Measurements from ENCODE around the gene FREM1.

FREM1 gene

DNA sequence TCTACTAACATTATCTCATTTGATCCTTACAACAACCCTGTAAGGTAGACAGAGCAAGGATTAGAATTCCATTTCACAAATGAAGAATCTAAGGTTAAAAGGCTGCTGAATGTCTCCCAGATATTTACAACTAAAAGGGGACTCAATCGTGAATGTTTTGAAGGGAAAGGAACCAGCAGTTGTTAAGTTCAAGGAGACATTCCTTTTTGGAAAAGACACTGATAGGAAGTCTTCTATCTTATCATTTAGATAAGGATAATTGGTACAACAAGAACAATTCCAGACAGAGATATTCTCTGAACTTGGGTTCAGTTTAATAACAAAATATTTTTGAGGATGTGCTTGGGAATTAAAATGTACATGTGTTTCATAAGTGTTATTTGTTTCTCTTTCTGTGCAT lies 150.2 kb downstream of the FREM1 start:
- DNase-seq (ENCODE audit: low read depth, low spot score) = no peak

DNA sequence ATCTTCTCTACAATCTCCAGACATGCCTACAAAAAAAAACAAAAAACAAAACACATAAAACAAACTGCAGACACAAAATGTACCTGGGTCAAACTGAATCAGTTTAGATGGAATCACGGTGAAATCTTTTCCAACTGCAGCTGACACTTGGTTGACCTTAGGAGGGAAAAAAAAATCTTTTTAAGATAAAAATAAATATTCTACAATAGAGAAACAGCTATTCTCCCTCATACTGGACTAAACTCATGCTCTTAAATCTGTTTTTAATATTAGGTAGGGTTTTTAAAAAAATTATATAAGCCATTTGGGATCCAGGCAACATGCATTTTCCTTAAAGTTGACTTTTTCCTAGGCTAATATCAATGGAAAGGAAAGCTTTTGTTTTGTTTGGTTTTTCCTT lies 153.9 kb downstream of the FREM1 start:
- no peak for DNase-seq (ENCODE audit: low read depth, low spot score)

DNA sequence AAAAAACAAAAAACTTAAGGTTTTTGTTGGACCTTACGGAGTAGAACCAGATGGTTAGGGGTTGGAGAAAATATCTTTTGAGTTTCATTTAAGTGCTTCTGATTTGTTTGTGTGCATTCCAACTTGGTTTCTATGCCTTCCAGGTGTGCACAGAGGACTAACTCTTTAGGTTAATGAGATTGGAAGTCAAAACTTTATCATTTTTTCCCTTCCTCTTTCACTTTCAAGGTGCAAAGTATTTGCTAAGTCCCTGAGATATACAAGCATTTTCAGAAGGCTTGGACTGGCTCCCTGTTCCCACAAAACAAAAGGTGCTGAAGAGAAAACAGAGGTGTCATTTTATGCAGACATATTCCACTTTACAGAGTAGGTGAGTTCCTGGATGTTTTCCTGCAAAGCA lies 157.4 kb downstream of the FREM1 start:
- DNase-seq (ENCODE audit: low read depth, low spot score) = no peak

DNA sequence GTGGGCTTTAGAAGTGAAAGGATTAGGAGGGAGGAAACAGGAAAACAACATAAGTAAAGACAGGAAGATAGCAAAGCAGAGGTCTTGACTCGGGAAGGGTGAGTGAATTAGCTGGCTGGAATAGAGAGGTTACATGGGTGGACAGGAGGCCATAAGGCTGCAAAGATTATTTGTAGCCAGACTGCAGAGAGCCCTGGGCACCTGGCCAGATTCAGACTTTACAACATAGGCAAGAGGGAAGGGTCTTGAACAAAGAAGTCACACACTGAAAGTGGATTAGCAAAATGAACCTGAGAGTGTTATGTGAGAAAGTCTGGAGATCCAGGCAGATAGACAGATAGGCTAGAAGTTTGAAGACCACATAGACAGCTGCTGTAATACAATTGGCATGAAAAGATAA lies 158.0 kb downstream of the FREM1 start:
- DNase-seq (ENCODE audit: low read depth, low spot score) = peak; percentile 4

DNA sequence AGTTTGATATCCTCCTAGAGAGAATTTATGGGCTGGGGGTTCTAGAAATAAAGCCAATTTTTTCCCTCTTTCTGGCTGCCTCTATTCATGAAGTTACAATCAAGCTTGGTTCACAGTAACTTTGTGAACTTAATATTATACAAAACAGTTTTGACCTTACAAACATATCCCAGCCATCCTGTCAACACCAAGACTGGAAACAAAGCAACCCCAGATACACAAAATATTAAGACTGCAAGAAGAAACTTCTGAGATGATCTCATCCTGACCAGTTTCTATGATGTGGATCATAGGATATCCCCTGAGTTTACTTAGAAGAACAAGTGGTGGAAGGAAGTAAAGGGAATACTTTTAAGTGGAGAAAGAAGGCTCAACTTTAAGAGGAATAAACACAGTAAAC lies 159.4 kb downstream of the FREM1 start:
- DNase-seq (ENCODE audit: low read depth, low spot score) = no peak

DNA sequence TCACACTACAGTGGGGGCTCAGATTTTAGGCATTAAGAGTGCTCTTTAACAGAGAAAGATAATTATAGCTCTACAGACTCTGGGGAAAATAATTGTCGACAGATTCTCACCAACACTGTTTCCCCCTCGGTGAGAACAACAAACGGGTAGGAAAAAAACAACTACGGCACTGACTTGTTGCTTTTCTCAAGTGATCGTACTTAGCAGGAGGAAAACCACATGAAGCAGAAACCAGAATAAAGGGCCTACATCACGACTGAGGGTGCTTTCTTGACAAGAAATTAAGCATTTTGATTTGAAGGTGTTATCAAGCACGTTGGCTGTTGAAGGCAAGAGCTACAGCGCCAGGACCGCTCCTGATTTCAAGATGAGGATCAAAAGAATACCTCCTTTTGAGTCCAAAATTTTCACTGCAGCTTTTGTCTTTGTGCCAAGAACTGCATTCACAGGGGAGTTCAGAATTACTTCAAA lies 160.5 kb downstream of the FREM1 start:
- peak; percentile 13 for DNase-seq (ENCODE audit: low read depth, low spot score)

DNA sequence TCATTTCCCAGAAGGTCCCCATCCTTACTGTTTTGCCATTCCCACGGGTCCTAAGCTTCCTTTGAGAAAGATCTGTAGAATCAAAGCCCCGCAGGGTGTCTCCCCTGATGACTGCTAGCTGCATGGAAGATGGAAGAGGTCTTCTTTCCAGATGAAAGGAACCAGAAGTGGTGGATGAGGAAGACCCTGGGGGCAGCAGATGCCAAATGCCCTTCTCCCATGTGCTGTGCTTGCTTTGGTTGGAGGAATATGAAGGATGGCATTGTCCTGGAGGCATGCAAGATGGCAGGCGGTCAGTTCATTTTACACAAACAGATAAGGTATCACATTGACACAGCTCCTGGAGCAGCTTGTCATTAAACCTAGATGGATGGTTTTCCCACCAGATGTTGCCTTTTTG lies 161.9 kb downstream of the FREM1 start:
- no peak for DNase-seq (ENCODE audit: low read depth, low spot score)

DNA sequence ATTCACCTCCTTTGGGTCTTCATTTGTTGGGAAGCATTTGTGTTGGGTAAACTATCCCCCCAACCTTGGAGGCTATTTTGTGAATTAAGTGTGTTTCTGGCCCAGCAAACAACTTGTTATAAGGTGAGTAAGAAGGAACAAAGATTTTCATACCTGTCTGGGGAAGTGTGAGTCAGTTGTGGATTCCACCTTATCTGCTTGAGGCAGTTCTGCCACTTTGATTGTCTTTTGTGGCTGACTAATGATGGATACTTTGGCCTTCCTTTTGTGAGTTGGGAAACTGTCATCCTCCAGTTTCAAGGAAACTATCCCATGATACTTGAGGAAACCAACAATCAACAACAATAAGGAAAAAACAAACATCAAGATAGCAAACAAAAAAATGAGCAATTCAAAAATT lies 163.1 kb downstream of the FREM1 start:
- no peak for DNase-seq (ENCODE audit: low read depth, low spot score)

DNA sequence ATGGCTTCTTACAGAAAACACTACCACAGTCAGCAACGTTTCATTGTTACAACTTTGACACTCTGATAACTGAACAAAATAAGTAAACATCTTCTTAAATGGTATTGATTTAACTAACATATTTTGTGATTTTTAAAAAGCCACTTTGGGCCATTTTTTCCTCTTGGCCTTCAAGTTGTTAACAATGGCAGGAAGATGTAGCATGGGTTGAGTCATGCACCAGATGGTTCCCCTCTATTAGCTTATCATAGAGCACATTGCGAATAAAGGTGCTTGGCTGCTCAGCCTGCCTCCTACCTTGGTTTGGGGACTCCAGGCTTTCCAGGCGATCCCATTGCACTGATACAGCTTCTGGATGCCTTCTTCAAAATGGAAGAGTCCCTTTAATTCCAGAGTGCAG lies 163.6 kb downstream of the FREM1 start:
- DNase-seq (ENCODE audit: low read depth, low spot score) = no peak

DNA sequence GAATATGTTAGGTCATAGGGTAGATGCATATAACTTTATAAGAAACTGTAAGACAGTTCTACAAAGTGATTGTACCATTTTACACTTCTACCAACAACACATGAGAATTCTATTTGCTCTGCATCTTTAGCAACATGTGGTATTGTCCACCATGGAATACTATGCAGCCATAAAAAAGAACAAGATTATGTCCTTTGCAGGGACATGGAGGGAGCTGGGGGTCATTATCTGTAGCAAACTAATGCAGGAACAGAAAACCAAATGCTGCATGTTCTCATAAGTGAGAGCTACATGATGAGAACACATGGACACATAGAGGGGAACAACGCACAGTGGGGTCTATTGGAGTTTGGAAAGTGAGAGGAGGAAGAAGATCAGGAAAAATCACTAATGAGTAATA lies 165.5 kb downstream of the FREM1 start:
- DNase-seq (ENCODE audit: low read depth, low spot score) = no peak

DNA sequence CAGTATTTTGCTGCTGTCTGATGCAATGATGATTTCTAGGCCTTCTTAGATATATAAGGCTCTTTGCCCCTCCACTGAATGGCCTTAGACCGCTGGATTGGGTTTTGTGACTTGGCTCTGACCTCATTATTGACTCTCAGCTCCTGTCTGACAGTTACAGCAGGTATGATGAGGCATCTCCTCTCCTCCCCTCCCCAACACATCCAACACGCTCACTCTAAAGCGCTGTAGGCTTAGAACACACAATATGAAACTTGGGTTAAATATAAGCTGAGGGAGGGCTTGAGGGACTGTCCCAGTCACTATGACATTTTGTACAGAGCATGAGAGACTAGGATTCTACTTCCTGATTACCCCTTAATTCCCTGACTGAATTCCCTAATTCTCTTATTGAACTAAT lies 168.9 kb downstream of the FREM1 start:
- DNase-seq (ENCODE audit: low read depth, low spot score) = no peak

DNA sequence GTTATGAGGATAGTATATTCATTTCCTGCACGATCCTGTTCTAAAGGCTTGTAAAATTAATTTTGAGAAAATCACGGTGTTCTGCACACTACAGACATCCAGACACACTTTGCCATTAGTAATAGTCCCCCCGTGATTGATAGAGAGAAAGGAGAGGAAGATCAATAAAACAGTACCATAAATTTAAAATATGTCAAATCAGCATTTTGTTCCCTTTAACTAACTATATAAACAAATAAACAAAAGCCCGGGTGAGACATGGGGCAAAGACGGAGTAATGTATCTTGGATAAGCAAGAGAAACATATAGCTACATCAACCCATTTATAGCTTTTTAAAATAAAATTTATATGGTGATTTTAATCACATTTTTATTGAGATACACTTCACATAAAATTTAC lies 177.1 kb downstream of the FREM1 start:
- no peak for DNase-seq (ENCODE audit: low read depth, low spot score)

DNA sequence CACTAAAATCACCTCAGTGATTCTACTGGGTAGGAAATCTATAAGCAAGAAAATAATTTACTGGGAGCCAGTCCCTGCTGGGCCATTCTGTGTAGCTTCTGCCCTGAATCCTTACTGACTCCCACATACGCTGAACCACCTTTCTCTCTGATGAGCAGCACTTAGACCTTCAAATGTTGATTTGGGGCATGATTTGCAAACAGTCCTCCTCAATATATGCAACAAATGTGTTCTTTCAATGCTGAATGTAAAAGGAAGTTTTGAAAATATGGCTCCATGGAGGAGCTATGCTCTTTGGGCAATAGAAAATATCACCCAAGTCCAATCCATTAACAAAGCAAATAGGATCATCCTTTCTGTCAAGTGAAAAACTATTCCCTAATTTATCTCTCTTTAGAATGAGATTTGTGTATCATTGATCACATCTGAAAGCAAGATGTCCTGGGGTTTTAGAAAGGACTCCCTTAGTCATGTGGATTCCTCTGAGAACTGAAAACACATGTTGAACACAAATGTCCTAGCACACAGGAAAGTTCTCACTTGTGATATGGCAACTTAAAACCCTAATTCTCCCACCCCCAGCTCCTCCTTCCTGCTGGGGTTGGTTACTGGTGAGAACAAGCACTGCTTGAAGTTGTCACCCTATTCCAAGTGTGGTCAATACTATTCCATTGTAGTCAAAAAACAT lies 178.8 kb downstream of the FREM1 start:
- DNase-seq (ENCODE audit: low read depth, low spot score) = no peak

DNA sequence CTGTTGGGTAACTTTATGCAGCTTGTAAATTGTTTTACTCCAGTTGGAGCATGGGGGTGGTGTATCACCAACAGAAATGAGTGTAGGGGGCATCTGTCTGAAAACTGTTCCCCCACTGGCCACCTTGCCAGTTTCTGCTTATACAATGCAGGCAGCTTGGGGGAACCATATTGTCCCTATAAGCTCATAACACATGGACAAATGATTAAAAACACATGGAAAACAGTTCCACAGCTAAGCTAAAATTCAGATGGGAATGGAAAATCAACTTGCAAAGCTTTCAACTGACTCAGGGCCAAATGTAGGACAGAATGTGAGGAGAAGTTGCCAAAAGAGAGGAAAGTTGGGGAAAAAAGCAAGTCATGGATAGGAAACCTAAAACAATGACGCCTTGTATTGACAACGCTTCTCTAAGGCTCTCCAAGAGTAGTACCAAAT lies 179.7 kb downstream of the FREM1 start:
- no peak for DNase-seq (ENCODE audit: low read depth, low spot score)

DNA sequence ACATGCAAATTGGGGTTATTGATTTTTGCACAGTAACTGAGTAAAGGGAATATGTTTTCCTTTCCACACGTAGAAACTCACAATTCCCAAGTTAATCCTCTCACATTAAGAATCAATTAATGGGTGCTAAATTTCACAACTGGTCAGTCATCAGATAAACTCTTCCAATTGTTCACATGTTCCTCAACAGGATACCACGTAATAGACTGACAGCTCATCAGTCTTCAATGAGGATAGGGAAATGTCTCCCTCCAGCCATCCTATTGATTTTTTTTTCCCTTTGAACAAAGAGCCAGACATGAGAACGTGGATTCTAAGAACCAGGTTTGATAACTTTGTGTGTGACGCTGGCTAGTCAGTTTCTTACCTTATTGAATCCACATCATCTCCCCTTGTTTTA lies 186.9 kb downstream of the FREM1 start:
- DNase-seq (ENCODE audit: low read depth, low spot score) = no peak

DNA sequence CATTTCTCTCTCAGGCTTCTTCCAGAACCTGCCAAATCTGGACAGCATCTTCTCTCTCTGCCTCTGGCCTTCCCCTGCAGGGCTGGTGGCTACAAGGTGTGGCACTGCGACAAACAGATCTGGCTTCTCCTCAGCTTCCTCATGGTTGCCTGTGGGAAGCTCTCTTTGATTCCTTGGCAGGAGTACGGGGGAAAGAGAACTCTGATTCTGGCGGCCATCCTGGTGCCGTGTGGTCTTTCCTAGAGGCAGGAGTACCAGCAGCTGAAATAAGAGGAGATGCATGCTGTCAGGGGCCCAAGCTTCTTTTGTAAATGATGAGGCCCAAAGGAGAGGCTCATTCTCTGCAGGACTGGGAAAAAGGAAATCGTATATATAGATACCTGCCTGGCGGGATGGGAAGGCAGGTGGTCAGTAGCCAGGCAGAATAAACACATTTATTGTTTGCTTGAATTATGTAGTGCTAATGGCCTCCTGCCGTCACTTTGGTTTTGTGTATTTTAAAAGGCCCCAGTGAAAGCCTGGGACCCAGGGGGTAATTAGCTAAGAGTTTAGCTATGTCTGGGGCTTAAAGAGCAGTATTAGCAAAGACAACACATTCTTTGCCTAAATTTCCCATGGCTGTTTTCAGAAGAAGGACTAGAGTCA lies 187.7 kb downstream of the FREM1 start, which contains the start of gene CER1:
Gene CER1, minus strand, starts transcription at position 343 of the 645 bp plus-strand sequence. Its CDS starts 61 bp downstream, at position 282.
- no peak for DNase-seq (ENCODE audit: low read depth, low spot score)

DNA sequence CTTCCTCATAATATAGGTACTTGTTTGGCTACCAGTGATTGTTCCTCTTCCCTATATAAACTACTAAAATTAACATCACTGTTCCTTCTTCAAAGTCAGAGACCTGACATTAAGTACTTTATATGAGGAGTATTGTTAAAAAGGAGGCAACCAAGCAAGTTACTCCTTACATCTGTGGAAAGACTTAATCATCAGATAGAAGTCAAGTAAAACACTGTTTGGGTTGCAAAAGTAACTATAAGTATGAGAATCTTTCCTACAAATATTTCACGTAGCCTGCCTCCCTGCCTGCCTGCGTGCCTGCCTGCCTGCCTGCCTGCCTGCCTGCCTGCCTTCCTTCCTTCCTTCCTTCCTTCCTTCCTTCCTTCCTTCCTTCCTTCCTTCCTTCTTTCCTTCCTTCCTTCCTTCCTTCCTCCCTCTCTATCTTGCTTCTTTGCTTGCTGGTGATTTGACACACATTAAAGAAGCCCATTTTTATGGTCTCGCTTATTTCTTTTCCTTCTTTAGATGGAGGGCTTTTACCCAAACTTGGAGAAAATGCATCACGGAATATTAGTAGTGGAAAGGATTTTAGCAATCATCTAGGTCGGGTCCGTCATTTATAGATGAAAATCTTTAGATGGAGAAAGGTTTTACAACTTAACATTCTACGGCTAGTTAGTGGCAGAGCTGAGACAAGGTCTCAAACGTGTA lies 190.9 kb downstream of the FREM1 start:
- no peak for DNase-seq (ENCODE audit: low read depth, low spot score)

DNA sequence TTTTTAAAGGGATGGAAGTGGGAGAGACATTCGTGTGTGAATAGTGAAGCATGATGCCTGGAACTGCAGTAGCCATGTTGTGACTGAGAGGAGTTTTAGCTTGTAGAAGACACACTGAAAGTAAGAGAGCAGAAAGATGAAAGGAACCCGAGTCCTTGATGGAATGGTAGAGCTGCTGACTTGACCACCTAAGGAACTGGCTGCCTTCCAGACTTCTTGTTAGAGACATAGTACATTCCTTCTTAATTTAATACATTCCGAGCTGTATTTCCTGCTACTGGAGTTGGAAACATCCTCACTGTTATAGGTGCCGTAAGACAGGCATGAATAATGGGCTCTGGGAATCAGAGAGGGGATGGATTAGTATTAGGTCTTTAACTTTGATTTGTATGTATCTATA lies 195.1 kb downstream of the FREM1 start:
- peak; percentile 51 for DNase-seq (ENCODE audit: low read depth, low spot score)

DNA sequence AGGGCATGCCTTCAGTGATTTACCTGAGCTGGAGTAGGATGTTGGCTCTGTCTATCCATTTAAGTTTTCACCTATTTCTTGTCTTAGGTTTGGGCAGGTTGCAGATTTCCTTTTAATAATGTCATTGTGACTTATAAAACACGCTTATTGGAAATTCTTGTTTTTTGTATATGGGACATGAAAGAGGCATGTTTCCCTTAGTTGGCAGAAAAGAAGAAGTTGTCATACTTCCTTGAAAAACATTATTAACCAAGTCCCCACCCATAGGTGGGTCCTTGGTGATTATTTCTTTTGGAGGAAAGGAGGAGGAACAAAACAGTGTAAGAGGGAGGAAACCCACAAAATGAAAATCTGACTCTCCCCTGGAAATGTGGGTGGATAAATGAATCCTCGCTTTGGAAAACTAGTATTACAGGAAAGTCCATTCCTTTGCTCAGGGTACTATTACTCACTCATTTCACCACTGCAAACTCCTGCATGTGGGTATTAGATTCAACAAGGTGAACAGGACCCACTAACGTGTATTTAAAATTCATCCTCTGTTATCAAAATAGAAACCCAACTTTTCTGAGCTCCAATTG lies 197.0 kb downstream of the FREM1 start:
- DNase-seq (ENCODE audit: low read depth, low spot score) = no peak

DNA sequence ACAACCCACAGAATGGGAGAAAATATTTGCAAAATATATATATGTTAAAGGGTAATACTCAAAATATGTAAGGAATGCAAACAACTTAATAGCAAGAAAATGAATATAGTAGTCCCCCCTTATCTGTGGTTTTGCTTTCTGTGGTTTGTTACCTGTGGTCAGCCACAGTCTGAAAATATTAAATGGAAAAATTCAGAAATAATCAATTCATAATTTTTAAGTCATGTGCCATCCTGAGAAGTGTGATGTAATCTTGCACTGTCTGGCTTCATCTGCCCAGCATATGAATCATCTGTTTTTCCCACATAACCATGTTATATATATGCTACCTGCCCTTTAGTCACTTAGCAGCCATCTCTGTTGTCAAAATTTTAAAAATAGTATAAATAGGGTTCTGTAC lies 199.4 kb downstream of the FREM1 start:
- peak; percentile 18 for DNase-seq (ENCODE audit: low read depth, low spot score)

DNA sequence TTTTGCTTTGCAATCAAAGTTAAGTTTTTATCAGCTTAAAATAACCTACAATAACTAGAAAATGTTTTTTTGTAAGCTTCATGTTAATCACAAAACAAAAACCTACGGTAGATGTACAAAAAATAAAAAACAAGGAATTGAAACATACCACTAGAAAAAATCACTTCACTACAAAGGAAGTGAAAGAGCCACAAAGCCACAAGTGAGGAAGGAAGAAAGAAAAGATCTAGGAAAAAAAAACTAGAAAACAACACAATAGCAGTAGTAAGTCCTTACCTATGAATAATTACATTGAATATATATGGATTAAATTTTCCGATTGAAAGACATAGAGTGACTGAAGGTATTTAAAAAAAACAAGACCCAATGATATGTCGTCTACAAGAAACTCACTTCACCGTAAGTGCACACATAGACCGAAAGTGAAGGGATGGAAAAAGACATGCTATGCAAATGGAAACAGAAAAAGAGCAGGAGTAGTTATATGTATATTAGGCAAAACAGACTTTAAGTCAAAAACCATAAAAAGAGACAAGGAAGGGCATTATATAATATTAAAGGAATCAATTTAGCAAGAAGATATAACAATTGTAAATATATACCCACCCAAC lies 203.6 kb downstream of the FREM1 start:
- DNase-seq (ENCODE audit: low read depth, low spot score) = no peak

DNA sequence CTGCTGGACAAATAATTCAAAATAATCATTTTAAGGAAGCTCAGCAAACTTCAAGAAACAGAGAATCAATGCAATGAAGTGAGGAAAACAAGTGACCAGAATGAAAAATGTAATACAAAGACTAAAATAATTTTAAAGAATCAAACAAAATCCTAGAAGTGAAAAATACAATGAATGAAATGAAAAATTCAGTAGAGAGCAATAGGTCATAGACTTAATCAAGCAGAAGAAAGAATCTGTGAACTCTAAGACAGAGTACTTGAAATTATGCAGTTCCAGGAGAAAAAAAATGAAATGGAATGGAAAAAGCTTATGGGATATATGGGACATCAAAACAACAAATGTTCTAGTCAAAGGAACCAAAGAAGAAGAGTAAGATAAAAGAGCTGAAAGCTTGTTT lies 205.1 kb downstream of the FREM1 start:
- DNase-seq (ENCODE audit: low read depth, low spot score) = no peak
